Right lobe of liver (tissue), 4 donors: ENCODE data around the gene NR5A1.

ENCODE experiments used
- POLR2A ChIP-seq: fragments of 450-650 bp; IDR thresholded peaks from one replicate; pipeline ENCODE4 v1.6.1; 2017; ENCODE audit warnings: antibody characterized with exemption, mild to moderate bottlenecking
- TF ChIP-seq, protein P1 (sequence below), 4 donors: fragments of 200-600 bp in 3 of 4; fragments of 450-650 bp in 1 of 4; IDR thresholded peaks; one replicate each; pipeline versions ENCODE4 v1.5.1 to v1.8.0; 2016 to 2022; ENCODE audit warnings: antibody characterized with exemption in 4 of 4, mild to moderate bottlenecking in 2 of 4
- donor health status: DM: no; HTN: no; CAD: no.
- donor health status: DM: no; HTN: no; CAD: no.
- donor health status: DM: no; HTN: yes; CAD: no.

DNA sequence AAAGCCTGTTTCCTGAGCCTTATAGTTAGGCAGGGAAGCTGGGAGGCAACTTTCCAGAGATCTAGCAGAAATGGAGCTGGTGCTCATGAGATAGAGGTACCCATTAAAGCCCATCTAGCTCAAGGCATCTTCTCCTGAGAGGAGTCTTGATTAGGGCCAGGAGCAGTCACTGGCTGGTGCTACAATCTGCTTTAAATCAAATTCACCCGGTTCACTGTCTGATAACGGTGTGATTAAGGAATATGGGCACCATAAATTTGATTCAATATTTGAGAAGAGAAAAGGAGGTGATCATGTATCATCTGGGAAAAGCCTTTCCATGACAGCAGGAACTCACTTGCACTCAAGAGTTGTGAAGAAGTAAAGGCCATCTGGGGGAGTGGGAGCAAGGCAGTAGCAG is 23.9 kb upstream of the NR5A1 start:
- TF ChIP-seq, protein P1, sequence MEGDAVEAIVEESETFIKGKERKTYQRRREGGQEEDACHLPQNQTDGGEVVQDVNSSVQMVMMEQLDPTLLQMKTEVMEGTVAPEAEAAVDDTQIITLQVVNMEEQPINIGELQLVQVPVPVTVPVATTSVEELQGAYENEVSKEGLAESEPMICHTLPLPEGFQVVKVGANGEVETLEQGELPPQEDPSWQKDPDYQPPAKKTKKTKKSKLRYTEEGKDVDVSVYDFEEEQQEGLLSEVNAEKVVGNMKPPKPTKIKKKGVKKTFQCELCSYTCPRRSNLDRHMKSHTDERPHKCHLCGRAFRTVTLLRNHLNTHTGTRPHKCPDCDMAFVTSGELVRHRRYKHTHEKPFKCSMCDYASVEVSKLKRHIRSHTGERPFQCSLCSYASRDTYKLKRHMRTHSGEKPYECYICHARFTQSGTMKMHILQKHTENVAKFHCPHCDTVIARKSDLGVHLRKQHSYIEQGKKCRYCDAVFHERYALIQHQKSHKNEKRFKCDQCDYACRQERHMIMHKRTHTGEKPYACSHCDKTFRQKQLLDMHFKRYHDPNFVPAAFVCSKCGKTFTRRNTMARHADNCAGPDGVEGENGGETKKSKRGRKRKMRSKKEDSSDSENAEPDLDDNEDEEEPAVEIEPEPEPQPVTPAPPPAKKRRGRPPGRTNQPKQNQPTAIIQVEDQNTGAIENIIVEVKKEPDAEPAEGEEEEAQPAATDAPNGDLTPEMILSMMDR (IDR thresholded peaks at IDR 0.05): no peak
- no peak for TF ChIP-seq POLR2A
